ENCODE measurements around the gene ATRNL1.

DNA sequence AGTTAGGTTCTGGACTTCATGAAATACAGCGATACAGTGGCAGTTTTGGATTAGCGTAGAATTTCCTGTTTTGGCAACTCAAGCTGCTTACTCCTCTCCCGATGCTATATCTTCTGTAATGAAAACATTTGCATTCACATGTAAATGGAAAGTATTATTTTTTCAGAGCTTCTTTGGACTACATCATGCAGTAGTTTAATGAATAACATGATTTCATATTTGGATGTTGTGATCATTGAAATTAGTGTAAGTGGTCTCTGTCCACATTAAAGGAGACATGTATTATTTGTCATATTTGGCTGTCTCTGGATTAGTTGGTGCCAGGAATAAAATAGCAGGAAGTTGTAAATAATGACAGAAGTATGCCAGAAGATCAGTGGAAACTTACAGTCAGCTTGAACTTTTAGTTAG is 848.2 kb downstream of the ATRNL1 start:
- TF ChIP-seq, protein P1, sequence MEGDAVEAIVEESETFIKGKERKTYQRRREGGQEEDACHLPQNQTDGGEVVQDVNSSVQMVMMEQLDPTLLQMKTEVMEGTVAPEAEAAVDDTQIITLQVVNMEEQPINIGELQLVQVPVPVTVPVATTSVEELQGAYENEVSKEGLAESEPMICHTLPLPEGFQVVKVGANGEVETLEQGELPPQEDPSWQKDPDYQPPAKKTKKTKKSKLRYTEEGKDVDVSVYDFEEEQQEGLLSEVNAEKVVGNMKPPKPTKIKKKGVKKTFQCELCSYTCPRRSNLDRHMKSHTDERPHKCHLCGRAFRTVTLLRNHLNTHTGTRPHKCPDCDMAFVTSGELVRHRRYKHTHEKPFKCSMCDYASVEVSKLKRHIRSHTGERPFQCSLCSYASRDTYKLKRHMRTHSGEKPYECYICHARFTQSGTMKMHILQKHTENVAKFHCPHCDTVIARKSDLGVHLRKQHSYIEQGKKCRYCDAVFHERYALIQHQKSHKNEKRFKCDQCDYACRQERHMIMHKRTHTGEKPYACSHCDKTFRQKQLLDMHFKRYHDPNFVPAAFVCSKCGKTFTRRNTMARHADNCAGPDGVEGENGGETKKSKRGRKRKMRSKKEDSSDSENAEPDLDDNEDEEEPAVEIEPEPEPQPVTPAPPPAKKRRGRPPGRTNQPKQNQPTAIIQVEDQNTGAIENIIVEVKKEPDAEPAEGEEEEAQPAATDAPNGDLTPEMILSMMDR (IDR thresholded peaks at IDR 0.05; ENCODE audit: low read depth, low read length, poor library complexity, severe bottlenecking) = no peak
- TF ChIP-seq EZH2phosphoT487 (IDR thresholded peaks at IDR 0.05; ENCODE audit: borderline replicate concordance, low read length) = no peak

Measured in DOHH2 (cell line).